K562 (cell line): ENCODE measurements around the gene SLC22A12. TPM values are rescaled to one million over a fixed set of nuclear protein-coding genes. Genes with fewer than 3 reads are reported as not detected.

ENCODE experiments used
- ADNP ChIP-seq: fragments of 200-800 bp; sonication (Bioruptor generic); IDR thresholded peaks from 2 replicates; pipeline ENCODE4 v1.6.1; 2016; ENCODE audit warnings: missing genetic modification characterization, missing compliant biosample characterization
- ARHGAP35 ChIP-seq: fragments of 450-650 bp; IDR thresholded peaks from 2 replicates; pipeline ENCODE4 v1.6.1; 2018; ENCODE audit not compliant: partially characterized antibody
- ATF7 ChIP-seq: fragments of 450-650 bp; IDR thresholded peaks from 2 replicates; pipeline ENCODE4 v1.7.1; 2014; ENCODE audit warnings: mild to moderate bottlenecking, moderate library complexity
- BCL6 ChIP-seq: fragments of 250-450 bp; sonication (Bioruptor Pico); IDR thresholded peaks from 2 replicates; pipeline ENCODE4 v1.4.0; 2020
- ELK3 ChIP-seq: fragments of 450-650 bp; formaldehyde crosslinking; IDR thresholded peaks from 2 replicates; pipeline ENCODE4 v1.4.0; 2020; ENCODE audit warnings: mild to moderate bottlenecking
- EWSR1 ChIP-seq: fragments of 450-650 bp; IDR thresholded peaks from 2 replicates; pipeline ENCODE4 v1.6.1; 2018; ENCODE audit warnings: borderline replicate concordance, mild to moderate bottlenecking, low read depth, moderate library complexity; ENCODE audit not compliant: partially characterized antibody
- HEY1 ChIP-seq: fragments of 250-450 bp; sonication (Bioruptor Pico); IDR thresholded peaks from 2 replicates; pipeline ENCODE4 v1.5.0; 2020; ENCODE audit warnings: mild to moderate bottlenecking, moderate library complexity, borderline replicate concordance
- KLF13 ChIP-seq: fragments of 450-650 bp; IDR thresholded peaks from 2 replicates; pipeline ENCODE4 v1.6.1; 2016; ENCODE audit warnings: missing genetic modification characterization, low read depth, mild to moderate bottlenecking, missing compliant biosample characterization, moderate library complexity, borderline replicate concordance
- MAFF ChIP-seq: IDR thresholded peaks from 2 replicates; pipeline ENCODE4 v1.6.1; 2012; ENCODE audit warnings: low read length, improper control_type of control experiment
- RBBP5 ChIP-seq: fragments of 200-600 bp; sonication (generic); IDR thresholded peaks from 2 replicates; pipeline ENCODE4 v1.6.1; 2012; ENCODE audit warnings: borderline replicate concordance, mild to moderate bottlenecking, low read length, control low read depth, inconsistent platforms; ENCODE audit not compliant: insufficient read depth, poor library complexity, severe bottlenecking
- RBFOX2 ChIP-seq: fragments of 200-400 bp; formaldehyde crosslinking; IDR thresholded peaks from 2 replicates; pipeline ENCODE4 v1.6.1; 2017; ENCODE audit warnings: low read depth, mild to moderate bottlenecking, low read length, moderate library complexity
- RBM22 ChIP-seq: fragments of 200-400 bp; formaldehyde crosslinking; IDR thresholded peaks from 2 replicates; pipeline ENCODE4 v1.6.1; 2018; ENCODE audit warnings: low read length, low read depth; ENCODE audit not compliant: poor library complexity, severe bottlenecking
- RERE ChIP-seq: sonication (generic); formaldehyde crosslinking; IDR thresholded peaks from 2 replicates; pipeline ENCODE4 v1.8.0; 2023; ENCODE audit warnings: missing genetic modification reagents, mild to moderate bottlenecking, borderline replicate concordance
- TAF7 ChIP-seq: fragments of 450-650 bp; IDR thresholded peaks from 2 replicates; pipeline ENCODE4 v1.6.1; 2016; ENCODE audit warnings: missing genetic modification characterization, missing compliant biosample characterization
- TAF9B ChIP-seq: fragments of 450-650 bp; IDR thresholded peaks from 2 replicates; pipeline ENCODE4 v1.6.1; 2018; ENCODE audit warnings: mild to moderate bottlenecking; ENCODE audit not compliant: partially characterized antibody
- U2AF2 ChIP-seq: fragments of 200-400 bp; formaldehyde crosslinking; optimal IDR thresholded peaks from 2 replicates; pipeline ENCODE3; 2017; ENCODE audit warnings: low read depth, mild to moderate bottlenecking, low read length
- ZC3H8 ChIP-seq: fragments of 450-650 bp; IDR thresholded peaks from 2 replicates; pipeline ENCODE4 v1.6.1; 2017
- ZNF175 ChIP-seq: fragments of 200-800 bp; sonication (Bioruptor generic); IDR thresholded peaks from 2 replicates; pipeline ENCODE4 v1.6.1; 2016; ENCODE audit warnings: low read depth, mild to moderate bottlenecking, missing genetic modification characterization, missing compliant biosample characterization
- ZNF512 ChIP-seq: IDR thresholded peaks from 2 replicates; pipeline ENCODE4 v1.6.1; 2016; ENCODE audit warnings: missing genetic modification characterization, missing compliant biosample characterization
- ZNF785 ChIP-seq: fragments of 250-450 bp; sonication (Bioruptor Pico); IDR thresholded peaks from 2 replicates; pipeline ENCODE4 v1.4.0; 2020; ENCODE audit warnings: mild to moderate bottlenecking
- polyA plus RNA-seq, 8 experiments: library from polyadenylated mRNA; depleted of rRNA in 4 of 8; stranded (reverse) in 5 of 8; unstranded in 3 of 8; fragments of >200 nt; fragmentation: Nextera tagmentation in 2 of 8; fragmentation: Illumina TruSeq in 1 of 8; extraction: Ambion mirVana in 2 of 8; extraction: Trizol in 1 of 8; gene quantifications; 2 replicates each; pipeline versions ENCODE4 v1.2.1 to v1.2.3, GENCODE V29; 2011 to 2014; ENCODE audit warnings: inconsistent platforms in 1 of 8, missing spikeins in 1 of 8
- total RNA-seq, 7 experiments: library from RNA; depleted of rRNA in 6 of 7; stranded (reverse); fragments of >200 nt in 6 of 7; fragmentation: Illumina TruSeq in 2 of 7; extraction: Trizol in 2 of 7; gene quantifications; 2 replicates each; pipeline versions ENCODE4 v1.2.1 to v1.2.3, GENCODE V29; 2011 to 2021; ENCODE audit warnings: low replicate concordance in 1 of 7

SLC22A12 gene
- total and polyA plus RNA-seq, 9 of the 15 experiments (the other 6 are each of a cell fraction or from before 2014, with no cell fraction given), result not detected

GRCh38 chr11:64566042-64566914 lies 24.7 kb upstream of the SLC22A12 start (continued):
- TF ChIP-seq ATF7 (peak; percentile 95), U2AF2 (no peak), RBM22 (no peak), ELK3 (CRISPR knock-in tag) (no peak), TAF9B (no peak), RERE (CRISPR knock-in tag) (no peak), RBFOX2 (no peak), MAFF (no peak), ARHGAP35 (no peak), ZNF175 (CRISPR knock-in tag) (no peak), EWSR1 (no peak), ZNF512 (tag) (0 out of 2 replicates have a peak, but pooled peaks have one; percentile 31), BCL6 (CRISPR knock-in tag) (no peak), ADNP (tag) (no peak), ZC3H8 (no peak), TAF7 (tag) (no peak), HEY1 (CRISPR knock-in tag) (no peak), KLF13 (tag) (no peak), ZNF785 (no peak), RBBP5 (no peak)
